Muscle layer of duodenum (tissue), 2 donors: Measurements from ENCODE around the gene BLMH.
A peak's percentile ranks its signal among the peaks of the same experiment; 100 is the strongest.

Experiments
- H3K27ac ChIP-seq: one replicate; pipeline ENCODE4 v1.7.0; 2013; ENCODE audit warnings: mild to moderate bottlenecking, low read length
- H3K27me3 ChIP-seq: one replicate; pipeline ENCODE4 v1.7.0; 2013; ENCODE audit warnings: low read depth, mild to moderate bottlenecking, control low read depth, low read length
- H3K36me3 ChIP-seq, 2 donors: one replicate each; pipeline ENCODE4 v1.7.0; 2013; ENCODE audit warnings: low read length in 2 of 2, control low read depth in 1 of 2, mild to moderate bottlenecking in 1 of 2; ENCODE audit not compliant: insufficient read depth in 2 of 2, control insufficient read depth in 1 of 2
- H3K4me1 ChIP-seq, 2 donors: one replicate each; pipeline ENCODE4 v1.7.0; 2013; ENCODE audit warnings: low read length in 2 of 2, mild to moderate bottlenecking in 2 of 2, control low read depth in 1 of 2, moderate library complexity in 1 of 2; ENCODE audit not compliant: insufficient read depth in 2 of 2, control insufficient read depth in 1 of 2
- H3K4me3 ChIP-seq, 2 donors: one replicate each; pipeline ENCODE4 v1.7.0; 2013; ENCODE audit warnings: low read length in 2 of 2, low read depth in 1 of 2, mild to moderate bottlenecking in 1 of 2
- H3K9me3 ChIP-seq, 2 donors: one replicate each; pipeline ENCODE4 v1.7.0; 2013; ENCODE audit warnings: low read length in 2 of 2, control low read depth in 1 of 2, mild to moderate bottlenecking in 1 of 2; ENCODE audit not compliant: control insufficient read depth in 1 of 2
- donor health status: healthy.

Gene BLMH

GRCh38 chr17:30291543-30292285, at the start of gene BLMH:
Gene BLMH (minus strand): TSS chr17:30291944. CDS start chr17:30291819, 125 bp downstream.
- Histone ChIP-seq H3K36me3 (peaks cover 7 to 10% of the 10 kb centered on the region in 2 donors), H3K9me3 (no peaks in the 10 kb centered on the region), H3K27me3 (no peaks in the 10 kb centered on the region), H3K4me3 (peak within 1 kb of the TSS; percentile 97 to 98), H3K4me1 (peaks cover 12 to 14% of the 10 kb centered on the region in 2 donors), H3K27ac (peak within 1 kb of the TSS; percentile 52)

DNA sequence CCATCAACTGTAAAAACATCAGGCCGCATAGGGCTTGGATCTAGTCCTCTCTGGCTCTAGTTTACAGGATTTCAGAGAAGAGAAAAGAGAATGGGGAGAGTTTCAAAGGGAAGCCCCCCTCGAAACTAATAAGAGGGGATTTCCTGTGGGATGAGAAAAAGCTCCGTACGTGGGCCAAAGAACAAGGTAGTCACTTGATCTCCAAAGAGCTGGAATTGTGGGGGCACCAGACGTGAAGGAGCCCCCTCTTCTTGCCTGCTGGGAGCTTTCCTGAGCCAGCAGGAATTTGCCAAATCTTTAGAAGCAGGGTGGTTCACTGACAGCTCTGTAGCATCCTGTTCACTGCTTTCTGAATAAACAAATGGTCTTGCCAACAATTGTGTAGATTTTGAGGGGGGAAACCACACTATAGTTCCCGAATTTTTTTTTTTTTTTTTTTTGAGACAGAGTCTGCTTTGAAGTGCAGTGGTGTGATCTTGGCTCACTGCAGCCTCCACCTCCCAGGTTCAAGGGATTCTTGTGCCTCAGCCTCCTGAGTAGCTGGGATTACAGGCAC, 49.1 kb upstream of the BLMH start:
- peak overlapping the region; percentile 63 for H3K27ac ChIP-seq

GRCh38 chr17:30339086-30339485, 47.3 kb upstream of the BLMH start:
- Histone ChIP-seq H3K4me1 (peaks cover 13 to 17% of the 10 kb centered on the region in 2 donors), H3K36me3 (no peaks in the 10 kb centered on the region), H3K27ac (no peak overlapping the region), H3K9me3 (no peaks in the 10 kb centered on the region), H3K27me3 (no peaks in the 10 kb centered on the region), H3K4me3 (no peak overlapping the region)

More for the DNA sequence above, 49.1 kb upstream of the BLMH start:
- H3K4me3 ChIP-seq = no peak overlapping the region
- no peaks in the 10 kb centered on the region for H3K27me3 ChIP-seq
- no peaks in the 10 kb centered on the region for H3K36me3 ChIP-seq
- no peaks in the 10 kb centered on the region for H3K9me3 ChIP-seq
- peaks cover 16 to 18% of the 10 kb centered on the region in 2 donors for H3K4me1 ChIP-seq

- no peak overlapping the region for H3K4me3 ChIP-seq
- H3K27ac ChIP-seq = no peak overlapping the region
- no peaks in the 10 kb centered on the region for H3K27me3 ChIP-seq
- peaks cover 12% of the 10 kb centered on the region in 2 donors for H3K4me1 ChIP-seq
- H3K9me3 ChIP-seq = no peaks in the 10 kb centered on the region
- H3K36me3 ChIP-seq = no peaks in the 10 kb centered on the region
Measured at GRCh38 chr17:30337393-30337999, 45.8 kb upstream of the BLMH start.

- H3K4me3 ChIP-seq = no peak overlapping the region
- no peaks in the 10 kb centered on the region for H3K27me3 ChIP-seq
- peaks cover 12% of the 10 kb centered on the region in 2 donors for H3K4me1 ChIP-seq
- H3K27ac ChIP-seq = no peak overlapping the region
- H3K36me3 ChIP-seq = no peaks in the 10 kb centered on the region
- no peaks in the 10 kb centered on the region for H3K9me3 ChIP-seq
Measured at GRCh38 chr17:30336369-30337171, 44.8 kb upstream of the BLMH start.

- H3K36me3 ChIP-seq = no peaks in the 10 kb centered on the region
- H3K4me3 ChIP-seq = no peak overlapping the region
- no peaks in the 10 kb centered on the region for H3K27me3 ChIP-seq
- no peaks in the 10 kb centered on the region for H3K9me3 ChIP-seq
- no peak overlapping the region for H3K27ac ChIP-seq
- H3K4me1 ChIP-seq = no peaks in the 10 kb centered on the region
Measured at GRCh38 chr17:30334421-30334820, 42.7 kb upstream of the BLMH start.

- Histone ChIP-seq H3K27me3 (no peaks in the 10 kb centered on the region), H3K27ac (no peak within 1 kb of the TSS)
Measured at GRCh38 chr17:30333503-30334360, 42.0 kb upstream of the BLMH start, which contains the start of gene TMIGD1. Gene TMIGD1 (minus strand): TSS chr17:30334057. CDS start chr17:30332133, 1,924 bp downstream.

DNA sequence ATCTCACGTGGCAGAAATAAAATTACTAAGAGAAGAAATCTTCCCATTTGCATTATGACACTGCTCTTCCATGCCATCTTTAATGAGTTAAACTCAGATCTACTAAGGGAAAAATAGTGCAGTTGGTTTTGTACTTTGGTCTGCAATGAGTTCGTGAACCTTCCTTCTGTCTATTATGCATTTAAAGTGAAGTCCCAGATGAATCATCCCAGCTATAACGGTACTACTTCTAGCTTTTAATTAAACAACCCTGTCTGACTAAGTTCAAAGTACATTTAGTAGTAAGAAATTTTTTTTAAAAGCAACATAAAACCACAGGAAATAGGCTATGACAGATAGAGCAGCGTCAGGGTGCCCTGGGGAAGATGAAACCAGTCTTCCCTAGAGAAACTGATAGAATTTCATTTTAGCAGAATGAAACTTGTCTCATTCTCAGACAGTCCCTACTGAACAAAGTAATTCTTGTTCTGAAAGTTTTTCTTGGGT, 40.4 kb upstream of the BLMH start:
- Histone ChIP-seq H3K27ac (no peak overlapping the region), H3K36me3 (no peaks in the 10 kb centered on the region), H3K9me3 (no peaks in the 10 kb centered on the region), H3K4me3 (no peak overlapping the region), H3K27me3 (no peaks in the 10 kb centered on the region), H3K4me1 (no peaks in the 10 kb centered on the region)

More at GRCh38 chr17:30333503-30334360, 42.0 kb upstream of the BLMH start, which contains the start of gene TMIGD1:
- Histone ChIP-seq H3K4me3 (no peak within 1 kb of the TSS), H3K9me3 (no peaks in the 10 kb centered on the region), H3K4me1 (no peaks in the 10 kb centered on the region), H3K36me3 (no peaks in the 10 kb centered on the region)

GRCh38 chr17:30326809-30327208, 35.1 kb upstream of the BLMH start:
- Histone ChIP-seq H3K4me3 (no peak overlapping the region), H3K36me3 (no peaks in the 10 kb centered on the region), H3K4me1 (no peaks in the 10 kb centered on the region), H3K9me3 (no peaks in the 10 kb centered on the region), H3K27me3 (no peaks in the 10 kb centered on the region), H3K27ac (no peak overlapping the region)

DNA sequence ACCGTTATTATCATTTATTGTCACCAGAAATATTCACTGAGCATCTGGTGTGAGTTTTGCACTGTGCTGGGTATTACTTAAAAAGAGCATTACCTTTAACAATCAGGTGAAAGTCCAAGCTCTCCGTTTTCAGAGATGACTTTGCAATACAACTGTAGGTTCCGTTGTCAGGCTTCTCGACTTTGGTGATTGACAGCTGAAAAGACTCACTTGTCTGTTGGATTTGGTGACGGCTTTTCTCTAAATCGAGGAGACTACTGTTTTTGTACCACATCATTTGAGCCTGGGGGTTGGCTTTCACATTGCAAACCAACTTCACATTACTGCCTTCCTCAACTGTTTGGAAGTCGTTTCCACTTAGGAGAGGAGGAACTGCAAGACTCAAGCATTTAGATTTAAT, 33.0 kb upstream of the BLMH start:
- Histone ChIP-seq H3K4me3 (no peak overlapping the region), H3K27me3 (no peaks in the 10 kb centered on the region), H3K36me3 (no peaks in the 10 kb centered on the region), H3K9me3 (no peaks in the 10 kb centered on the region), H3K27ac (no peak overlapping the region), H3K4me1 (no peaks in the 10 kb centered on the region)
